Stimulated activated CD4-positive, alpha-beta T cell treated with anti-CD3 and anti-CD28 coated beads, Interleukin-12 subunit alpha, Interleukin-12 subunit beta, amount 100 ng/mL, for 4 hours (primary cell): Measurements from ENCODE around the gene ANGPTL2.

Experiments
- DNase-seq: peaks from one replicate; pipeline ENCODE4 v3.0.0-alpha.2; 2020

ANGPTL2 gene

GRCh38 chr9:127067603-127068220 is 54.7 kb downstream of the ANGPTL2 start:
- no peak for DNase-seq

- no peak for DNase-seq
These were observed 55.6 kb downstream of the ANGPTL2 start for GRCh38 chr9:127066851-127067136.

- no peak for DNase-seq
These were observed 56.2 kb downstream of the ANGPTL2 start for GRCh38 chr9:127066060-127066850.

- DNase-seq = no peak
These were observed 56.8 kb downstream of the ANGPTL2 start for GRCh38 chr9:127065592-127065991.

- no peak for DNase-seq
These were observed 58.1 kb downstream of the ANGPTL2 start for GRCh38 chr9:127064335-127064734.

- DNase-seq = no peak
These were observed 61.0 kb downstream of the ANGPTL2 start for GRCh38 chr9:127061411-127061810.

- DNase-seq = no peak
These were observed 62.6 kb downstream of the ANGPTL2 start for GRCh38 chr9:127059765-127060361.

- DNase-seq = no peak
These were observed 63.4 kb downstream of the ANGPTL2 start for GRCh38 chr9:127059030-127059429.

GRCh38 chr9:127058645-127059021 is 63.8 kb downstream of the ANGPTL2 start:
- DNase-seq = no peak

- no peak for DNase-seq
These were observed 64.3 kb downstream of the ANGPTL2 start for GRCh38 chr9:127058011-127058644.

- no peak for DNase-seq
These were observed 66.0 kb downstream of the ANGPTL2 start for GRCh38 chr9:127056446-127056845.

GRCh38 chr9:127055745-127056402 is 66.6 kb downstream of the ANGPTL2 start:
- no peak for DNase-seq

- DNase-seq = no peak
These were observed 68.5 kb downstream of the ANGPTL2 start for GRCh38 chr9:127053960-127054359.

- DNase-seq = no peak
These were observed 69.2 kb downstream of the ANGPTL2 start for GRCh38 chr9:127053057-127053821.

GRCh38 chr9:127051881-127052595 is 70.4 kb downstream of the ANGPTL2 start:
- no peak for DNase-seq

GRCh38 chr9:127050591-127051001 is 71.8 kb downstream of the ANGPTL2 start:
- no peak for DNase-seq

GRCh38 chr9:127050152-127050551 is 72.3 kb downstream of the ANGPTL2 start:
- DNase-seq = no peak

GRCh38 chr9:127049581-127049980 is 72.9 kb downstream of the ANGPTL2 start:
- no peak for DNase-seq

- no peak for DNase-seq
These were observed 73.4 kb downstream of the ANGPTL2 start for GRCh38 chr9:127049044-127049443.

GRCh38 chr9:127047971-127048370 is 74.5 kb downstream of the ANGPTL2 start:
- DNase-seq = no peak

- DNase-seq = no peak
These were observed 77.3 kb downstream of the ANGPTL2 start for GRCh38 chr9:127045148-127045547.

GRCh38 chr9:127039492-127039891 is 82.9 kb downstream of the ANGPTL2 start:
- no peak for DNase-seq
